Skeletal muscle tissue (tissue), 4 donors: ENCODE results near the gene TKTL1. TPM values are rescaled to one million over a fixed set of nuclear protein-coding genes. Genes with fewer than 3 reads are reported as not detected.

Experiments
- H3K27ac ChIP-seq: one replicate; pipeline ENCODE4 v1.7.0; 2013; ENCODE audit warnings: mild to moderate bottlenecking, low read depth, low read length, inconsistent platforms
- H3K27me3 ChIP-seq, 3 donors: one replicate each; pipeline ENCODE4 v1.7.0; 2013; ENCODE audit warnings: low read length in 3 of 3; ENCODE audit not compliant: control insufficient read depth in 3 of 3, insufficient read depth in 3 of 3
- H3K36me3 ChIP-seq, 3 donors: one replicate each; pipeline ENCODE4 v1.7.0; 2013; ENCODE audit warnings: low read length in 3 of 3; ENCODE audit not compliant: control insufficient read depth in 3 of 3, insufficient read depth in 3 of 3
- H3K4me1 ChIP-seq, 3 donors: one replicate each; pipeline ENCODE4 v1.7.0; 2013; ENCODE audit warnings: low read length in 3 of 3, mild to moderate bottlenecking in 3 of 3; ENCODE audit not compliant: control insufficient read depth in 3 of 3, insufficient read depth in 3 of 3
- H3K4me3 ChIP-seq, 3 donors: one replicate each; pipeline ENCODE4 v1.7.0; 2013; ENCODE audit warnings: low read length in 3 of 3
- H3K9ac ChIP-seq, 3 donors: one replicate each; pipeline ENCODE4 v1.7.0; 2013; ENCODE audit warnings: low read length in 3 of 3, mild to moderate bottlenecking in 3 of 3, moderate library complexity in 2 of 3, low read depth in 1 of 3
- H3K9me3 ChIP-seq, 3 donors: one replicate each; pipeline ENCODE4 v1.7.0; 2013; ENCODE audit warnings: low read length in 3 of 3; ENCODE audit not compliant: control insufficient read depth in 3 of 3
- total RNA-seq: library from RNA; depleted of rRNA; stranded (reverse); fragments of >200 nt; gene quantifications from one replicate; pipeline ENCODE4 v1.2.3, GENCODE V29; 2014
- donor health status: Osteomylitis.

Gene TKTL1
- total RNA-seq, 1 donor from 2014 or later = 0.52 TPM

DNA sequence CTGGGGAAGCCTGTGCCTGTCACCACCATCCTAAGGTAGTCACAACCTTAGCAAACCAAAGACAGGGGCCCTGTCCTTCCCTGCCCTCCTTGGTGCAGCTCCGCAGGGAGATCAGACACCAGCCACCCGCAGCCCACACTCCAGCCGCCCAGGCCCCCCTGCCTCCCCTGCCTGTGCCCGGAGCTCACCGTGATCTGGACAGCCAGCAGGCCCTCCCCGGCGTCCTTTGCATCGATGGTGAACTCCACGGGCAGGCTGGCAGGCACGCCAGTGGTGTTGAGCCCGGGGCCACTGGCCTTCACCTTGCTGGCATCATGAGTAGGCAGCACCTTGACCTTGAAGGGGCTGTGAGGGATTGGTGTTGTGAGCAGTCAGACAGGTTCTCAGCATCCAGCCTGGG lies 62.4 kb downstream of the TKTL1 start:
- Histone ChIP-seq H3K36me3 (peaks cover 19 to 36% (median 36%) of the 10 kb centered on the region in 3 donors), H3K27me3 (no peaks in the 10 kb centered on the region), H3K4me1 (no peaks in the 10 kb centered on the region), H3K27ac (no peak overlapping the region), H3K9me3 (no peaks in the 10 kb centered on the region), H3K9ac (no peak overlapping the region), H3K4me3 (no peak overlapping the region)

DNA sequence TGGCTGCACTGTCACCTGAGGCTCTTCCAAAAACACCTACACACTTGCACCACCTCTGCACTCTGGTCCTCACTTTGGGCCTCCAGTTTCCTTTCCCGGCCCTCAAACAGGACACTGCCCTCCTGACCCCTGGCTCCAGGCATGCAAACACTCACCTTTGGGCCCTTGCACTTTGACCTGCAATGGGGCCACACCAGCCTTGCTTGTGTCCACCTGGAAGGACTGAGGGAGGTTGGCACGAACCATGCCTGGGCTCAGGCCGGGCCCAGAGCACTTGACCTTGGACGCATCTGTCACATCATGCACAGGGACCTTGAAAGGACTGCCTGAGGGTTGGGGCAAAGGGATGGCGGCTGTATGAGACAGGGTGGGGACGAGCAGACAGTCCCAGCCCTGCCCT lies 63.2 kb downstream of the TKTL1 start:
- Histone ChIP-seq H3K27ac (no peak overlapping the region), H3K36me3 (peaks cover 16 to 33% (median 31%) of the 10 kb centered on the region in 3 donors)

GRCh38 chrX:154359362-154360154 lies 64.0 kb downstream of the TKTL1 start:
- Histone ChIP-seq H3K27ac (no peak overlapping the region), H3K9ac (no peak overlapping the region), H3K36me3 (peaks cover 16 to 36% (median 27%) of the 10 kb centered on the region in 3 donors), H3K4me3 (no peak overlapping the region), H3K27me3 (no peaks in the 10 kb centered on the region), H3K4me1 (no peaks in the 10 kb centered on the region), H3K9me3 (no peaks in the 10 kb centered on the region)

More for the DNA sequence above, 63.2 kb downstream of the TKTL1 start:
- H3K4me1 ChIP-seq = no peaks in the 10 kb centered on the region
- no peaks in the 10 kb centered on the region for H3K27me3 ChIP-seq
- H3K9me3 ChIP-seq = no peaks in the 10 kb centered on the region
- no peak overlapping the region for H3K4me3 ChIP-seq
- H3K9ac ChIP-seq = no peak overlapping the region

GRCh38 chrX:154360155-154360713 lies 64.6 kb downstream of the TKTL1 start:
- no peak overlapping the region for H3K27ac ChIP-seq

DNA sequence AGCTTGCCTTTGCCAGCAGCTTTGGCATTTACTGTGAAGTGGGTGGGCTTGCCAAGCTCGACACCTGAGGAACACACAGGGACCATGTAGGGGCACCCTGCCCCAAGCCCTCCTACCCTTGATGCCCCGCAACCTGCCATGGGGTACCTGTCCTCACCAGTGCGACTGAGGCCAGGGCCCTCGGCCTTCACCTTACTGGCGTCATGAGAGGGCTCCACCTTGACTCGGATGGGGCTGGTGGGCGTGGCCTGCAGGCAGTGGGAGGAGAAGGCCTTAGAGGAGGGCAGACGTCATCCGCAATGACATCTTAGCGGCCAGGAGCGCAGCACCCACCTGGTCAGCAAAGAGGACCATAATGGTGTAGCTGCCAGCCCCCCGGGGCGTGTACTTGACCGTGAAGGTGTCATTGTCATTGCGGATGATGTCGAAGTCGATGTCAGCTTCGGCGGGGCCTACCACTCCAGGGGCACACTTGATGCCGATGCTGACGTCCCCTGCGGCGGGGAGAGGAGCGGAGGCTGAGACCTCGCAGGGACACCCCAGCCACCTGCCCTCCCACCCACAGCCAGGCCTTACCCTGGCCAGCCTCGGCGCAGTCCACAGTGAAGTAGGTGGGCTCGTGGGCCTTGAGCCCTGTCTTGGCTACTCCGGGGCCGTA lies 66.6 kb downstream of the TKTL1 start:
- peaks cover 8 to 15% (median 10%) of the 10 kb centered on the region in 3 donors for H3K4me1 ChIP-seq
- no peak overlapping the region for H3K9ac ChIP-seq
- no peaks in the 10 kb centered on the region for H3K27me3 ChIP-seq
- no peaks in the 10 kb centered on the region for H3K9me3 ChIP-seq
- H3K27ac ChIP-seq = no peak overlapping the region
- no peak overlapping the region for H3K4me3 ChIP-seq
- peaks cover 21 to 43% (median 30%) of the 10 kb centered on the region in 3 donors for H3K36me3 ChIP-seq

More at GRCh38 chrX:154360155-154360713, 64.6 kb downstream of the TKTL1 start:
- Histone ChIP-seq H3K4me1 (no peaks in the 10 kb centered on the region), H3K27me3 (no peaks in the 10 kb centered on the region), H3K9ac (no peak overlapping the region), H3K4me3 (no peak overlapping the region), H3K9me3 (no peaks in the 10 kb centered on the region), H3K36me3 (peaks cover 16 to 36% (median 27%) of the 10 kb centered on the region in 3 donors)

DNA sequence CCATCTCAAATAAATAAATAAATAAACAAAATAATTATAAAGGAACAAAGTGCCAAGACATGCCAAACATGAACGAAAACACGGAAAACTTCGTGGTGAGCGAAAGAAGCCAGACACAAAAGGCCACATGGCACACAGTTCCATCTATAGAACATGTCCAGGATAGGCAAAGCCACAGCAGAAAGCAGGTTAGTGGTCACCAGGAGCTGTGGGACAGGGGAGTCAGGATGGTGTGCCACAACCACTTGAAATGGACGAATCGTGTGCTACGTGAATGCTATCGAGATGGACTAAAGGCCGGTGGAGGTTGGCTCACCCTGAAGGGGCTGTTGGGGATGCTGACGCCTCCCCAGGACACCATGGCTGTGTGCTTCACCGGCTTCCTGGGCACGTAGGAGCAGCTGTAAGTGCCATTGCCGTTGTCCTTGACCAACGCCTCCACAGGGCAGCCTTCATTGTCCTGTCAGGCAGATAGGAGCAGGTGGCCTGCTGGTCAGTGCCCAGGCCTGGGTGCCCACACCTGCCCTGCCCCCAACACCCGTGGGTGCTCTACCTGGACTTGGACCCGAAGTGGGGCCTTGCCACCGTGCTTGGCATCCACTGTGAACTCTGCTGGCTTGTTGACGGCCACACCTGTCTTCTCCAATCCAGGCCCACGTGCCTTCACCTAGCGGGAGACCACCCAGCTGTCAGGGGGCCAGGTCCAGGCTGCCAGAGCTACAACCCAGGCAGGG lies 68.3 kb downstream of the TKTL1 start:
- H3K4me3 ChIP-seq = no peak overlapping the region
- H3K9me3 ChIP-seq = no peaks in the 10 kb centered on the region
- H3K27me3 ChIP-seq = no peaks in the 10 kb centered on the region
- peaks cover 23 to 35% (median 24%) of the 10 kb centered on the region in 3 donors for H3K36me3 ChIP-seq
- no peak overlapping the region for H3K27ac ChIP-seq
- no peak overlapping the region for H3K9ac ChIP-seq
- peaks cover 10 to 28% (median 13%) of the 10 kb centered on the region in 3 donors for H3K4me1 ChIP-seq

DNA sequence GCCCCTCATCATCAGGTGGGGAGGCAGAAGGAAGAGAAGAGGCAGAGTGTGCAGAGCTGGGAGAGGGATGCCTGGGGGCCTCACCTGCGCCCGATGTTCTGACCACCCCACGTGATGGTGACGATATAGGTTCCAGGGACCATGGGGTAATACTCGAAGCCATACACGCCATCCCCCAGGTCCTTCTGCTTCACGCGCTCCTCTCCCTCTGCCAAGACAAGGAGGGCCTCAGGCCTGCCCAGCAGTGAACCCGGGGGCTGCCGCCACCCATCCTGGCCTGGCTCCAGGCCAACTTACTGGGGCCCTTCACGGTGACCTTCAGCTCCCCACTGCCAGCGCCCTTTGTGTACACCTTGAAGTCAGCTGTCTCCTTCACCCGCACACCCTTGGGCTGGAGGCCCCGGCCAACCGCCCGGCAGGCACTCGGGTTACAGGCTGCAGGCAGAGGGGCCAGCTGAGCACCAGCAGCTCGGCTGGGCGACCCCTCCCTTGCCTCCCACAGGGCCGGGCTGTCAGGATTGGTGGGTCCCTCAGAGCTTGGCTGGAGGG lies 69.5 kb downstream of the TKTL1 start:
- H3K4me1 ChIP-seq = peaks cover 10 to 33% (median 16%) of the 10 kb centered on the region in 3 donors
- H3K4me3 ChIP-seq = no peak overlapping the region
- H3K9ac ChIP-seq = no peak overlapping the region
- no peak overlapping the region for H3K27ac ChIP-seq
- H3K27me3 ChIP-seq = no peaks in the 10 kb centered on the region
- no peaks in the 10 kb centered on the region for H3K9me3 ChIP-seq
- H3K36me3 ChIP-seq = peaks cover 18 to 31% (median 21%) of the 10 kb centered on the region in 3 donors

DNA sequence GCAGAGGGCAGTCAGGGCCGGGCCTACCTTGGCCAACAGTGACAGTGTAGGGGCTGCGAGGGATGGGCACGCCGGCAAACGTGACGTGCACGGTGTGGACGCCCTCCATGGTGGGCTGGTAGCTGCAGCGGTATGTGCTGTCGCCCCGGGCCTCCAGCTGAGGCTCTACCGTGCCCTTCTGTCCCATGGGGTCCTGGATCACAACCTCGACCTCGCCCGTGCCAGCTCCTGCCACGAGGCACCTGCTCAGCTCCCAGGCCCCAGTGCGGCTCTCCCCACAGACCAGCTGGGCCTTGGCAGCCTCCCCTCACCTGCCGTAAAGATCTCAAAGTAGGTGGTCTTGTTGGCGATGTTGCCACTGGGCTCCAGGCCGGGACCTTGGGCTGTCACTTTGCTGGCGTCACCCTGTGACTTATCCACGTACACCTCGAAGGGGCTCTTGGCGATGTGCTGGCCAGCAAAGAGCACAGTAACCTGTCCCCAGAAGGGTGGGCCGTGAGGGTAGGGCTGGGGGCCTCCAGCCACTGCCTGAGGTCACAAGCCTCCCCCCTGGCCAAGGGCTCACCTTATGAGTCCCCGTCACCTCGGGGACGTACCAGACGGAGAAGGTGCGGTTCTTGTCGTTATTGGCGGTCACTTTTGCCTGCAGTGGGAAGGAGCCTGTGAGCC lies 70.5 kb downstream of the TKTL1 start:
- H3K4me1 ChIP-seq = peaks cover 10 to 39% (median 19%) of the 10 kb centered on the region in 3 donors
- peaks cover 15 to 31% (median 20%) of the 10 kb centered on the region in 3 donors for H3K36me3 ChIP-seq
- H3K27me3 ChIP-seq = no peaks in the 10 kb centered on the region
- no peaks in the 10 kb centered on the region for H3K9me3 ChIP-seq
- no peak overlapping the region for H3K4me3 ChIP-seq
- H3K9ac ChIP-seq = no peak overlapping the region
- no peak overlapping the region for H3K27ac ChIP-seq

DNA sequence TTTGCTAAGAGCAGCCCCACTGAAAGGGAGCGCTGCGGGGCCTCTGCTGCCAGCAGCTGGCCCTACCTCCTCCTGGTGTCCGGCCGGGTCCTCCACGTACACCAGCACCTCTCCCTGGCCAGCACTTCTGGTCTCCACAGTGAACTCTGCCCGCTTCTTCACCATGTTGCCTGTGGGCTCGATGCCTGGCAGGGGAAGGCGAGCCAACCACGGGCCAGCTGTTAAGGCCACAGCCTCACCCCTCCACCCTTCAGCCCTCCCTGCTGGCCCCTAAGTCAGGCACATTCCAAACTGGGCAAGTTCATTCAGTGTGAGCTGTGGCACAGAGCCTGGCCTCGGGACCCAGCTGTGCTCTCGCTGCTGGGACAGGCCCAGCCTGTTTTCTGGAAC lies 71.1 kb downstream of the TKTL1 start:
- no peaks in the 10 kb centered on the region for H3K27me3 ChIP-seq
- H3K4me1 ChIP-seq = peaks cover 10 to 39% (median 19%) of the 10 kb centered on the region in 3 donors
- peak overlapping the region in 1 of 3 donors; percentile 14 for H3K9ac ChIP-seq
- peak overlapping the region; percentile 58 for H3K27ac ChIP-seq
- H3K4me3 ChIP-seq = no peak overlapping the region
- H3K36me3 ChIP-seq = peaks cover 15 to 28% (median 18%) of the 10 kb centered on the region in 3 donors
- no peaks in the 10 kb centered on the region for H3K9me3 ChIP-seq
